HepG2 (cell line): ENCODE results near the gene GIPC2. TPM values are rescaled to one million over a fixed set of nuclear protein-coding genes. Genes with fewer than 3 reads are reported as not detected.

Experiments
- ATAC-seq: fragments of 200-7000 bp; cut with Tn5 transposase; 3 replicates; pipeline ENCODE4 v1.9.1; 2020; ENCODE audit warnings: mild to moderate bottlenecking, moderate library complexity
- BruUV-seq: library from RNA; stranded (reverse); fragments of 400-500 nt; replicated peaks from 2 replicates; lab custom pipeline; 2021; lab: Mats Ljungman, UMichigan
- CTCF ChIA-PET: fragments of 300-600 bp; formaldehyde crosslinking; extraction: SDS; loops from one replicate; lab custom pipeline; 2021; ENCODE audit warnings: low total read pairs, inconsistent platforms, low intra/inter-chr PET ratio; lab: Yijun Ruan, JAX
- POLR2A ChIA-PET: fragments of 350-600 bp; sonication (Branson Sonifier 250); formaldehyde crosslinking; loops from one replicate; lab custom pipeline; 2020; ENCODE audit warnings: antibody characterized with exemption, inconsistent platforms; lab: Yijun Ruan, JAX
- DNase-seq: peaks from one replicate; pipeline ENCODE4 v3.0.0-alpha.2; 2015; ENCODE audit warnings: low spot score
- FAIRE-seq: peaks from 3 replicates; lab custom pipeline; 2011; peaks lifted over from hg19 to GRCh38; lab: Jason Lieb, UNC
- H2AFZ ChIP-seq: one replicate; pipeline ENCODE4 v1.6.1; 2011; ENCODE audit warnings: low read length, inconsistent platforms
- H3K27ac ChIP-seq: fragments of 300-600 bp; 3 replicates; pipeline ENCODE4 v1.8.0; 2011; ENCODE audit warnings: mixed run types, mild to moderate bottlenecking, mixed read lengths, low read length, inconsistent platforms; ENCODE audit not compliant: insufficient read depth; ENCODE audit errors: extremely low read length
- H3K27me3 ChIP-seq, 2 experiments: fragments of 200-600 bp in 1 of 2; 2 replicates in 1 of 2; 3 replicates in 1 of 2; pipeline versions ENCODE4 v1.6.0 to v1.8.0; 2011; ENCODE audit warnings: low read length in 2 of 2, mild to moderate bottlenecking in 2 of 2, moderate library complexity in 2 of 2, inconsistent platforms in 1 of 2; ENCODE audit not compliant: insufficient read depth in 2 of 2, control insufficient read depth in 1 of 2
- H3K36me3 ChIP-seq, 2 experiments: fragments of 200-600 bp in 1 of 2; replicated peaks in 1 of 2; 2 replicates in 1 of 2; 3 replicates in 1 of 2; pipeline versions ENCODE4 v1.5.1 to v1.8.0; 2011; ENCODE audit warnings: low read length in 2 of 2, inconsistent platforms in 1 of 2; ENCODE audit not compliant: insufficient read depth in 2 of 2, control insufficient read depth in 1 of 2
- H3K4me1 ChIP-seq: 2 replicates; pipeline ENCODE4 v1.5.1; 2012; ENCODE audit warnings: low read length, inconsistent platforms; ENCODE audit not compliant: insufficient read depth
- H3K4me2 ChIP-seq: 2 replicates; pipeline ENCODE4 v1.6.0; 2011; ENCODE audit warnings: low read depth, low read length, inconsistent platforms
- H3K4me3 ChIP-seq, 3 experiments: fragments of 200-600 bp in 1 of 3; sonication (generic), shearing (Covaris generic) in 1 of 3; replicated peaks in 1 of 3; 2 replicates each; pipeline ENCODE4 v1.5.1; 2011 to 2016; ENCODE audit warnings: low read length in 3 of 3, inconsistent platforms in 2 of 3, low read depth in 2 of 3, mild to moderate bottlenecking in 2 of 3, control low read depth in 1 of 3, mixed read lengths in 1 of 3; ENCODE audit not compliant: insufficient read depth in 1 of 3
- H3K79me2 ChIP-seq: one replicate; pipeline ENCODE4 v1.6.1; 2011; ENCODE audit warnings: low read length, inconsistent platforms; ENCODE audit not compliant: insufficient read depth
- H3K9ac ChIP-seq: 2 replicates; pipeline ENCODE4 v1.6.0; 2011; ENCODE audit warnings: mild to moderate bottlenecking, low read depth, low read length, inconsistent platforms; ENCODE audit not compliant: insufficient read depth
- H3K9me3 ChIP-seq: 2 replicates; pipeline ENCODE4 v1.5.1; 2012; ENCODE audit warnings: mild to moderate bottlenecking, low read length
- H4K20me1 ChIP-seq: 2 replicates; pipeline ENCODE4 v1.6.0; 2011; ENCODE audit warnings: inconsistent platforms, mild to moderate bottlenecking, low read length, moderate library complexity; ENCODE audit not compliant: insufficient read depth
- EED ChIP-seq: sonication (generic); formaldehyde crosslinking; IDR thresholded peaks from 2 replicates; pipeline ENCODE4 v1.5.0; 2020; ENCODE audit warnings: mild to moderate bottlenecking, missing genetic modification reagents
- GATA4 ChIP-seq: sonication (generic); IDR thresholded peaks from 2 replicates; pipeline ENCODE4 v1.6.1; 2016; ENCODE audit warnings: antibody characterized with exemption, low read depth, borderline replicate concordance
- HNRNPH1 ChIP-seq: fragments of 200-400 bp; formaldehyde crosslinking; optimal IDR thresholded peaks from 2 replicates; pipeline ENCODE3; 2017; ENCODE audit warnings: mild to moderate bottlenecking, low read depth, low read length
- KLF16 ChIP-seq, 2 experiments: sonication (generic) in 1 of 2; formaldehyde crosslinking in 1 of 2; IDR thresholded peaks; 2 replicates each; pipeline versions ENCODE4 v1.6.1 to v1.8.0; 2016 to 2023; ENCODE audit warnings: missing genetic modification reagents in 2 of 2, missing compliant biosample characterization in 1 of 2
- MIXL1 ChIP-seq: IDR thresholded peaks from 2 replicates; pipeline ENCODE4 v1.6.1; 2016
- PHF8 ChIP-seq: sonication (generic); formaldehyde crosslinking; IDR thresholded peaks from 2 replicates; pipeline ENCODE4 v1.5.0; 2020; ENCODE audit warnings: missing genetic modification reagents
- SAP130 ChIP-seq: IDR thresholded peaks from 2 replicates; pipeline ENCODE4 v1.6.1; 2016; ENCODE audit warnings: low read depth
- ZFY ChIP-seq: sonication (generic); formaldehyde crosslinking; IDR thresholded peaks from 2 replicates; pipeline ENCODE4 v1.4.0; 2020; ENCODE audit warnings: missing genetic modification reagents
- ZNF572 ChIP-seq: sonication (generic); formaldehyde crosslinking; IDR thresholded peaks from 2 replicates; pipeline ENCODE4 v1.5.1; 2020; ENCODE audit warnings: mild to moderate bottlenecking, missing genetic modification reagents
- ZNF703 ChIP-seq: sonication (generic); formaldehyde crosslinking; IDR thresholded peaks from 2 replicates; pipeline ENCODE4 v1.5.1; 2020; ENCODE audit warnings: missing genetic modification reagents, mild to moderate bottlenecking, moderate library complexity, borderline replicate concordance
- ZZZ3 ChIP-seq: sonication (generic); formaldehyde crosslinking; IDR thresholded peaks from 2 replicates; pipeline ENCODE4 v1.4.0; 2020; ENCODE audit warnings: missing genetic modification reagents, mild to moderate bottlenecking, borderline replicate concordance
- WGBS: methylation state at CpG from one replicate; pipeline ENCODE4 v1.1.6; 2017; ENCODE audit warnings: low lambda C conversion rate; 5-methylcytosine and 5-hydroxymethylcytosine counted together
- in situ Hi-C: cut with HindIII; loops from 2 replicates; pipeline ENCODE4 v1.10.0; 2017; ENCODE audit warnings: low pct_unique_long_range_greater_than_20kb; ENCODE audit not compliant: extremely low pct_ligation_motif_present
- intact Hi-C: fragments of 100-400 bp; cut with micrococcal nuclease; formaldehyde crosslinking; loops from one replicate; pipeline ENCODE4 v1.10.0; 2022; ENCODE audit not compliant: unreplicated experiment
- polyA plus RNA-seq, 8 experiments: library from polyadenylated mRNA; depleted of rRNA in 3 of 8; stranded (reverse) in 7 of 8; unstranded in 1 of 8; fragments of >200 nt; fragmentation: Illumina TruSeq in 4 of 8; extraction: Trizol in 4 of 8; gene quantifications; 2 replicates each; pipeline versions ENCODE4 v1.2.1 to v1.2.3, GENCODE V29; 2011 to 2016; ENCODE audit warnings: low read depth in 4 of 8, missing spikeins in 1 of 8, mixed read lengths in 1 of 8; ENCODE audit not compliant: insufficient read depth in 1 of 8
- total RNA-seq, 5 experiments: library from RNA; depleted of rRNA; stranded (reverse); fragments of >200 nt; fragmentation: Illumina TruSeq; extraction: Trizol; gene quantifications; 2 replicates each; pipeline ENCODE4 v1.2.3, GENCODE V29; 2016; ENCODE audit warnings: low read depth in 1 of 5
- TF ChIP-seq, protein P1 (sequence below): sonication (generic); formaldehyde crosslinking; IDR thresholded peaks from 2 replicates; pipeline ENCODE4 v1.5.0; 2020; ENCODE audit warnings: mild to moderate bottlenecking, missing genetic modification reagents, moderate library complexity

GIPC2 gene
- total and polyA plus RNA-seq, 2 of the 13 experiments (the other 11 are each of a cell fraction or from before 2014, with no cell fraction given), result 6.1 to 21.6 TPM

DNA sequence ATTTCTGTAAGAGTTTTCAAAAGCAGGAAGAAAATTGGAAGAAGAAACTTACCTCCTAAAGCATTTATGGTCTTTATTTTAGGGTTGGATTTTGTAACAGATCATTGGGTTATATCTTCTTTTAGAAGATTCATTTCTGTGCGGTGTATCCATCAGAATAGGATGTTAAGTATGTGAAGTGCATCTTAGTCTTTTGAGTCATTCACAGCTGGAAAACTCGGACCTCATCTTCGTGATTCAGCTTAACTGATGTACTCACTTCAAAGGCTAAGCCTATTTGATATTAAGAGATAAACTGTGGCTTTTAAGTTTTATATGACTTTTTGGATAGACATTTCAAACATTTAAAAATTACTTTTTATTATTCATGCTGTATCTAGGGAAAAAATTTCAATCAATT, 56.3 kb downstream of the GIPC2 start:
- no peak for DNase-seq
- intact Hi-C loops, result no loop called here
- Histone ChIP-seq H4K20me1 (no peaks in the 10 kb centered on the region), H3K9ac (no peak overlapping the region), H3K79me2 (no peaks in the 10 kb centered on the region), H3K27ac (no peak overlapping the region), H3K9me3 (no peaks in the 10 kb centered on the region), H2AFZ (no peak overlapping the region), H3K36me3 (no peaks in the 10 kb centered on the region; a peak in 2 of 5 replicates), H3K4me3 (no peak overlapping the region), H3K4me2 (no peak overlapping the region), H3K27me3 (no peaks in the 10 kb centered on the region), H3K4me1 (no peaks in the 10 kb centered on the region)
- ATAC-seq, result no peak
- 94% methylated on average over 3 of the region's 3 CpGs for WGBS
- ChIA-PET POLR2A (no interaction called here), CTCF (no interaction called here)
- no TSS peak for BruUV-seq
- no peak for FAIRE-seq
- TF ChIP-seq EED (CRISPR knock-in tag) (no peak), ZFY (CRISPR knock-in tag) (no peak), MIXL1 (CRISPR knock-in tag) (no peak), ZNF572 (CRISPR knock-in tag) (no peak), ZZZ3 (CRISPR knock-in tag) (no peak), HNRNPH1 (no peak), SAP130 (CRISPR knock-in tag) (no peak), PHF8 (CRISPR knock-in tag) (no peak), ZNF703 (CRISPR knock-in tag) (no peak), GATA4 (no peak), KLF16 (CRISPR knock-in tag; IDR thresholded peaks at IDR 0.05) (no peak)
- TF ChIP-seq, protein P1, sequence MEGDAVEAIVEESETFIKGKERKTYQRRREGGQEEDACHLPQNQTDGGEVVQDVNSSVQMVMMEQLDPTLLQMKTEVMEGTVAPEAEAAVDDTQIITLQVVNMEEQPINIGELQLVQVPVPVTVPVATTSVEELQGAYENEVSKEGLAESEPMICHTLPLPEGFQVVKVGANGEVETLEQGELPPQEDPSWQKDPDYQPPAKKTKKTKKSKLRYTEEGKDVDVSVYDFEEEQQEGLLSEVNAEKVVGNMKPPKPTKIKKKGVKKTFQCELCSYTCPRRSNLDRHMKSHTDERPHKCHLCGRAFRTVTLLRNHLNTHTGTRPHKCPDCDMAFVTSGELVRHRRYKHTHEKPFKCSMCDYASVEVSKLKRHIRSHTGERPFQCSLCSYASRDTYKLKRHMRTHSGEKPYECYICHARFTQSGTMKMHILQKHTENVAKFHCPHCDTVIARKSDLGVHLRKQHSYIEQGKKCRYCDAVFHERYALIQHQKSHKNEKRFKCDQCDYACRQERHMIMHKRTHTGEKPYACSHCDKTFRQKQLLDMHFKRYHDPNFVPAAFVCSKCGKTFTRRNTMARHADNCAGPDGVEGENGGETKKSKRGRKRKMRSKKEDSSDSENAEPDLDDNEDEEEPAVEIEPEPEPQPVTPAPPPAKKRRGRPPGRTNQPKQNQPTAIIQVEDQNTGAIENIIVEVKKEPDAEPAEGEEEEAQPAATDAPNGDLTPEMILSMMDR (CRISPR knock-in tag), result no peak
- TF ChIP-seq, all 625 proteins: peak for 0
- in situ Hi-C loops, result no loop called here
